Ectodermal cell (in vitro differentiated cells): ENCODE measurements around the gene RASA1. TPM values are rescaled to one million over a fixed set of nuclear protein-coding genes. Genes with fewer than 3 reads are reported as not detected.

Experiments used
- H3K27ac ChIP-seq: 2 replicates; pipeline ENCODE4 v1.7.0; 2013; ENCODE audit warnings: mild to moderate bottlenecking, low read depth, low read length; ENCODE audit not compliant: insufficient read depth, poor library complexity, severe bottlenecking
- H3K27me3 ChIP-seq: 2 replicates; pipeline ENCODE4 v1.7.0; 2013; ENCODE audit warnings: mild to moderate bottlenecking, low read length; ENCODE audit not compliant: insufficient read depth, control insufficient read depth, poor library complexity, severe bottlenecking
- H3K36me3 ChIP-seq: one replicate; pipeline ENCODE4 v1.7.0; 2013; ENCODE audit warnings: low read length; ENCODE audit not compliant: control insufficient read depth, insufficient read depth
- H3K4me1 ChIP-seq: one replicate; pipeline ENCODE4 v1.7.0; 2013; ENCODE audit warnings: low read length; ENCODE audit not compliant: control insufficient read depth, insufficient read depth
- H3K4me3 ChIP-seq: 2 replicates; pipeline ENCODE4 v1.7.0; 2013; ENCODE audit warnings: low read depth, low read length, control low read depth; ENCODE audit not compliant: insufficient read depth
- H3K9me3 ChIP-seq: 2 replicates; pipeline ENCODE4 v1.7.0; 2013; ENCODE audit warnings: mild to moderate bottlenecking, low read length, moderate library complexity; ENCODE audit not compliant: control insufficient read depth
- WGBS, 2 experiments: methylation state at CpG; one replicate each; pipeline ENCODE4 v1.1.7; 2013; ENCODE audit warnings: missing lambda C conversion rate in 2 of 2; 5-methylcytosine and 5-hydroxymethylcytosine counted together
- polyA plus RNA-seq, 4 experiments: library from polyadenylated mRNA; stranded (reverse); fragments of 50-300 nt; gene quantifications; one replicate each; pipeline ENCODE4 v1.2.3, GENCODE V29; 2013

RASA1 gene
- polyA plus RNA-seq (2013, experiment 1 of 4): 54.5 TPM
- polyA plus RNA-seq (2013, experiment 2 of 4): 54.8 TPM
- 46.7 TPM for polyA plus RNA-seq (2013, experiment 3 of 4)
- polyA plus RNA-seq (2013, experiment 4 of 4): 51.1 TPM

- no peaks in the 10 kb centered on the region for H3K9me3 ChIP-seq
- H3K4me3 ChIP-seq: peak within 1 kb of the TSS; percentile 67
- no peaks in the 10 kb centered on the region for H3K4me1 ChIP-seq
- no peaks in the 10 kb centered on the region for H3K36me3 ChIP-seq
- H3K27me3 ChIP-seq: no peaks in the 10 kb centered on the region
- peak within 1 kb of the TSS; percentile 94 for H3K27ac ChIP-seq
- WGBS, 2 experiments: 0% methylated on average over 45 to 46 of the region's 46 CpGs
Measured at GRCh38 chr5:87267574-87268125, at the start of gene RASA1. Gene RASA1 (plus strand): TSS chr5:87267883. CDS start chr5:87268452, 569 bp downstream.

- Histone ChIP-seq H3K36me3 (no peaks in the 10 kb centered on the region), H3K4me1 (no peaks in the 10 kb centered on the region), H3K27me3 (no peaks in the 10 kb centered on the region), H3K4me3 (no peak overlapping the region), H3K27ac (no peak overlapping the region), H3K9me3 (no peaks in the 10 kb centered on the region)
- 91 to 96% methylated on average over 2 of the region's 2 CpGs for WGBS, 2 experiments
Measured at GRCh38 chr5:87229780-87230179, 37.9 kb upstream of the RASA1 start.

- Histone ChIP-seq H3K36me3 (no peaks in the 10 kb centered on the region), H3K27me3 (no peaks in the 10 kb centered on the region), H3K9me3 (no peaks in the 10 kb centered on the region), H3K4me1 (no peaks in the 10 kb centered on the region), H3K27ac (no peak overlapping the region), H3K4me3 (no peak overlapping the region)
- 91 to 92% methylated on average over 5 of the region's 5 CpGs for WGBS, 2 experiments
Measured at GRCh38 chr5:87231037-87231808, 36.5 kb upstream of the RASA1 start.

GRCh38 chr5:87233143-87233542 lies 34.5 kb upstream of the RASA1 start:
- WGBS, 2 experiments: 86 to 94% methylated on average over 2 of the region's 2 CpGs
- Histone ChIP-seq H3K9me3 (no peaks in the 10 kb centered on the region), H3K4me1 (no peaks in the 10 kb centered on the region), H3K27me3 (no peaks in the 10 kb centered on the region), H3K27ac (no peak overlapping the region), H3K36me3 (no peaks in the 10 kb centered on the region), H3K4me3 (no peak overlapping the region)

- Histone ChIP-seq H3K9me3 (no peaks in the 10 kb centered on the region), H3K27me3 (no peaks in the 10 kb centered on the region), H3K4me1 (no peaks in the 10 kb centered on the region), H3K36me3 (no peaks in the 10 kb centered on the region), H3K27ac (no peak overlapping the region), H3K4me3 (no peak overlapping the region)
- WGBS, 2 experiments: 90 to 99% methylated on average over 2 of the region's 2 CpGs
Measured at GRCh38 chr5:87241555-87241954, 26.1 kb upstream of the RASA1 start.

- Histone ChIP-seq H3K9me3 (no peaks in the 10 kb centered on the region), H3K27me3 (no peaks in the 10 kb centered on the region), H3K27ac (no peak overlapping the region), H3K36me3 (no peaks in the 10 kb centered on the region), H3K4me3 (no peak overlapping the region), H3K4me1 (no peaks in the 10 kb centered on the region)
- WGBS, 2 experiments: 90 to 91% methylated on average over 1 of the region's 1 CpG
Measured at GRCh38 chr5:87242242-87242641, 25.4 kb upstream of the RASA1 start.

GRCh38 chr5:87243161-87243844 lies 24.4 kb upstream of the RASA1 start:
- no peak overlapping the region for H3K27ac ChIP-seq
- H3K27me3 ChIP-seq: no peaks in the 10 kb centered on the region
- no peaks in the 10 kb centered on the region for H3K4me1 ChIP-seq
- no peaks in the 10 kb centered on the region for H3K9me3 ChIP-seq
- WGBS, 2 experiments: 95 to 97% methylated on average over 3 of the region's 3 CpGs
- no peaks in the 10 kb centered on the region for H3K36me3 ChIP-seq
- no peak overlapping the region for H3K4me3 ChIP-seq

GRCh38 chr5:87245451-87245850 lies 22.2 kb upstream of the RASA1 start:
- no peak overlapping the region for H3K4me3 ChIP-seq
- H3K9me3 ChIP-seq: no peaks in the 10 kb centered on the region
- no peaks in the 10 kb centered on the region for H3K27me3 ChIP-seq
- 81 to 96% methylated on average over 2 of the region's 2 CpGs for WGBS, 2 experiments
- no peak overlapping the region for H3K27ac ChIP-seq
- H3K4me1 ChIP-seq: no peaks in the 10 kb centered on the region
- no peaks in the 10 kb centered on the region for H3K36me3 ChIP-seq

- H3K4me3 ChIP-seq: no peak overlapping the region
- no peaks in the 10 kb centered on the region for H3K27me3 ChIP-seq
- no peaks in the 10 kb centered on the region for H3K9me3 ChIP-seq
- no peaks in the 10 kb centered on the region for H3K4me1 ChIP-seq
- no peak overlapping the region for H3K27ac ChIP-seq
- H3K36me3 ChIP-seq: no peaks in the 10 kb centered on the region
Measured at GRCh38 chr5:87246061-87246460, 21.6 kb upstream of the RASA1 start.

- Histone ChIP-seq H3K36me3 (no peaks in the 10 kb centered on the region), H3K4me3 (no peak overlapping the region), H3K27ac (no peak overlapping the region), H3K9me3 (no peaks in the 10 kb centered on the region), H3K4me1 (no peaks in the 10 kb centered on the region), H3K27me3 (no peaks in the 10 kb centered on the region)
- 95 to 97% methylated on average over 16 of the region's 16 CpGs for WGBS, 2 experiments
Measured at GRCh38 chr5:87252283-87252605, 15.4 kb upstream of the RASA1 start.
